T-helper 17 cell (primary cell): ENCODE data around the gene GRID1. TPM values are rescaled to one million over a fixed set of nuclear protein-coding genes. Genes with fewer than 3 reads are reported as not detected.
"Not testable (repeated sequence)": the region's sequence is repeated elsewhere in the genome, so short reads cannot be mapped to it uniquely, and the experiment has no call there.

Experiments
- ATAC-seq: fragments of 150-1000 bp; cut with Tn5 transposase; 2 replicates; pipeline ENCODE4 v1.10.0; 2021; ENCODE audit warnings: mild to moderate bottlenecking, moderate library complexity
- DNase-seq, 3 donors: peaks; one replicate each; pipeline versions ENCODE4 v3.0.0 to v3.0.0-alpha.2; 2020 to 2021
- H3K9me3 ChIP-seq: one replicate; pipeline ENCODE4 v1.7.0; 2013; ENCODE audit warnings: low read length, mild to moderate bottlenecking; ENCODE audit not compliant: control insufficient read depth, poor library complexity, severe bottlenecking
- H3K27ac Mint-ChIP-seq: one replicate; pipeline ENCODE4 v1.8.0; 2022; ENCODE audit warnings: mild to moderate bottlenecking, moderate library complexity, mixed read lengths
- H3K27me3 Mint-ChIP-seq: one replicate; pipeline ENCODE4 v1.8.0; 2022; ENCODE audit warnings: mixed read lengths
- H3K36me3 Mint-ChIP-seq: one replicate; pipeline ENCODE4 v1.8.0; 2022; ENCODE audit warnings: low read depth, mixed read lengths
- H3K4me1 Mint-ChIP-seq: one replicate; pipeline ENCODE4 v1.8.0; 2022; ENCODE audit warnings: mild to moderate bottlenecking, mixed read lengths
- H3K4me3 Mint-ChIP-seq: one replicate; pipeline ENCODE4 v1.8.0; 2022; ENCODE audit warnings: mild to moderate bottlenecking, moderate library complexity, mixed read lengths
- total RNA-seq, 4 donors: library from RNA in 2 of 4; stranded (reverse) in 2 of 4; gene quantifications; one replicate each; pipeline ENCODE4 v1.2.3 and lab custom pipeline; 2022 to 2026

GRID1 gene
- total RNA-seq, 2 donors from 2014 or later, result not detected

DNA sequence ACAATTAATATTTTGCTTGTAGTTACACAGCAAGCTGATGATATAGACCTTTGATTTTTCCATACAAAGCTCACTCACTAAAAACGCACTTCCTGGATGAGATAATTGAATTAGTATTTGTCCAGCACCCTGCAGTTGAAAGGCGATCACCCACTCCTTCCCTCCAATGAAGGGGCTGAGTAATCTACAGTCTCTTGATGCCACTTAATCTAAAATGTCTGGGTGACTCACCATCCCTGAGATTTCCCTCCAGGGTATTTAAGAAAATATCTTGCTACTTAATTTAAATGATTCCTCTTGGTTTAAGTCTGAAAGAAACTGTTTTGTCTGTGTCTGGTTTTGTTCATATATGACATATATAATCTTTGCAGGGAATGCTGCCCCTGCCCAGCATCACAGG is 515.3 kb downstream of the GRID1 start:
- Mint-ChIP-seq H3K4me1 (no peaks in the 10 kb centered on the region), H3K4me3 (no peak overlapping the region), H3K36me3 (no peaks in the 10 kb centered on the region), H3K27me3 (no peaks in the 10 kb centered on the region), H3K27ac (no peak overlapping the region)
- H3K9me3 ChIP-seq, result no peaks in the 10 kb centered on the region
- DNase-seq (no peak), ATAC-seq (no peak)

DNA sequence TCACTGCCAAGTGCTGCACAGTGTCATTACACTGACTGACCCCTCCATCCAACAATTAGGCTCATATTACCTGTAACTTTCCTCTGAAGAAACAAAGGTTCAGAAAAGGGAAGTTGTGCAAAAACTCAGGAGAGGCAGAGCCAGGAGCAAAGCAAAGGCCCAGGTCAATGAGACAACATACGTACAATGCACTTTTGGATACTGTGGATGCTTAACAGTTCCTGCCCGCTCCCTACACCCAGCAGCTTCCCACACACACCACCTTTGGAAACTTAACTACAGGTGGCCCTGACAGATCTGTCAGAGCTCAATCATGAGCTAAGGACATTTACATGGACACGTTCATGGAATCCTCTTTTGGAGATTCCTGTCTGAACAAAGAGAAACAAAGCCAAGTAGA is 515.9 kb downstream of the GRID1 start:
- ATAC-seq (no peak), DNase-seq (no peak)
- no peaks in the 10 kb centered on the region for H3K36me3 Mint-ChIP-seq
- H3K4me1 Mint-ChIP-seq, result no peaks in the 10 kb centered on the region
- H3K27me3 Mint-ChIP-seq, result no peaks in the 10 kb centered on the region
- H3K27ac Mint-ChIP-seq, result no peak overlapping the region
- no peak overlapping the region for H3K4me3 Mint-ChIP-seq
- H3K9me3 ChIP-seq, result no peaks in the 10 kb centered on the region

GRCh38 chr10:85849315-85849714 is 517.3 kb downstream of the GRID1 start:
- no peaks in the 10 kb centered on the region for H3K27me3 Mint-ChIP-seq
- H3K27ac Mint-ChIP-seq, result no peak overlapping the region
- H3K4me3 Mint-ChIP-seq, result no peak overlapping the region
- H3K36me3 Mint-ChIP-seq, result no peaks in the 10 kb centered on the region
- DNase-seq (no peak), ATAC-seq (no peak)
- no peaks in the 10 kb centered on the region for H3K9me3 ChIP-seq
- no peaks in the 10 kb centered on the region for H3K4me1 Mint-ChIP-seq

- Mint-ChIP-seq H3K27me3 (no peaks in the 10 kb centered on the region), H3K4me1 (no peaks in the 10 kb centered on the region), H3K27ac (no peak overlapping the region), H3K36me3 (no peaks in the 10 kb centered on the region), H3K4me3 (no peak overlapping the region)
- DNase-seq (no peak), ATAC-seq (no peak)
- no peaks in the 10 kb centered on the region for H3K9me3 ChIP-seq
Measured at GRCh38 chr10:85848756-85849155, 517.8 kb downstream of the GRID1 start.

DNA sequence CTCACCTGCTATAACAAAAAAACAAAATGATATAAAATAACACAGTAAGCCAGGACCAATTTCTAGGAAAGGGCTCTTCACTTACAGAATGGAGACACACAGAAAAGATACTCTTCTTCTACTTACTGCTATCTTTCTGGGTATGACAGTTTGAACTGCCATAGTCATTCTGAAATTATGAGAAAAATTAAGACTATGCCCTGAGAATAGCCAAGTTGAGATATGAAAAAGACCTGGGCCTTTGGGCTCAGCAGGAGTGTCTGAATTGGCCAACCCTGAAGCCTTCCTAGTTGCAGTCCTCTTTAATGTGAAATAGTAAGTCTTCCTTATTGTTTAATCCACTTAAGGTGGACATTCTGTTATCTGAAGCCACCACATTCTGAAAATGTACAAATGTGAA is 519.5 kb downstream of the GRID1 start:
- DNase-seq, result no peak
- Mint-ChIP-seq H3K36me3 (no peaks in the 10 kb centered on the region), H3K4me1 (no peaks in the 10 kb centered on the region), H3K27ac (no peak overlapping the region), H3K4me3 (no peak overlapping the region), H3K27me3 (no peaks in the 10 kb centered on the region)
- no peaks in the 10 kb centered on the region for H3K9me3 ChIP-seq
- no peak for ATAC-seq

- not testable (repeated sequence) for H3K4me1 Mint-ChIP-seq, H3K4me3 Mint-ChIP-seq, ATAC-seq, H3K27ac Mint-ChIP-seq, H3K27me3 Mint-ChIP-seq, H3K9me3 ChIP-seq, H3K36me3 Mint-ChIP-seq, DNase-seq
Measured at GRCh38 chr10:85838660-85839059, 527.9 kb downstream of the GRID1 start.

DNA sequence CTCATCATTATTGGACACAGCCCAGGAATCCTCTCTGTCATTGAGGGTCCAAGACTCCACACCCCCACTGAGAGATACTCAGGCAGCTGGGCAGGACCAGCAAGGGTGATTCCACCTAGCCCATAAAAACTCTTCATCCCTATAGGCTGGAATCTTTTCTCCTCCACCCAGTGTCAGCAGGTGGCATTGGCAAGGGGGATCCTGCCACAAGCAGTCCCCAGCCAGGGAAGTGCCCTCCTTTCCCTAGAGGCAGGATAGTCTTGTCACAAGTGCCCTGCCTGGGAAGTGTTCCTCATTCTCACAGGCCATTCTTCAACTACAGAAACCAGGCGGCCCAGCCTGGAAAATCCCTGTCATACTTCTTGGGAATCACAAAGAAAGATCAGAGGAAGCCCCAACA is 533.6 kb downstream of the GRID1 start:
- Mint-ChIP-seq H3K27ac (no peak overlapping the region), H3K4me3 (no peak overlapping the region), H3K27me3 (peaks cover 11% of the 10 kb centered on the region), H3K36me3 (no peaks in the 10 kb centered on the region), H3K4me1 (no peaks in the 10 kb centered on the region)
- H3K9me3 ChIP-seq, result no peaks in the 10 kb centered on the region
- no peak for DNase-seq
- ATAC-seq, result no peak

DNA sequence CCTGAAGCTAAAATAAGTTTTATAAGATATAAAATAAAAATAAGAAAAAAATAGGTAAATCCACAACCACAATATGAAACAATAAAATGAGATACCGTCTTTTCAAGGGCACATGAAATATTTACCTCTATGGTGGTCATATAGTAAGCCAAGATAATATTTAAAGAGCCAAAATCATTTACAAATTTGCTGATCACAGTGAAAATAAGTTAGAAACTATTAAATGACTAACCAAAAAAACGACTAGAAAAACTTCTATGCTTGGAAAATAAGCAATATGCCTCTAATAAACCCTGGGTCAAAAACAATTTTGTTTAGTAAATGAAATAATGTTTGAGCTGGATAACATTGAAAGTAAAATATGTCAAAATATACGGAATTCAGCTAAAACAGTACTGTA is 535.2 kb downstream of the GRID1 start:
- Mint-ChIP-seq H3K27ac (no peak overlapping the region), H3K36me3 (peaks cover 3% of the 10 kb centered on the region), H3K4me1 (no peaks in the 10 kb centered on the region), H3K27me3 (peaks cover 19% of the 10 kb centered on the region), H3K4me3 (no peak overlapping the region)
- no peak for ATAC-seq
- no peak for DNase-seq
- H3K9me3 ChIP-seq, result no peaks in the 10 kb centered on the region

- H3K4me3 Mint-ChIP-seq, result no peak overlapping the region
- no peaks in the 10 kb centered on the region for H3K9me3 ChIP-seq
- H3K27me3 Mint-ChIP-seq, result peaks cover 19% of the 10 kb centered on the region
- DNase-seq (no peak), ATAC-seq (no peak)
- H3K36me3 Mint-ChIP-seq, result peaks cover 3% of the 10 kb centered on the region
- no peak overlapping the region for H3K27ac Mint-ChIP-seq
- H3K4me1 Mint-ChIP-seq, result no peaks in the 10 kb centered on the region
Measured at GRCh38 chr10:85826377-85826776, 540.2 kb downstream of the GRID1 start.

GRCh38 chr10:85811405-85811804 is 555.2 kb downstream of the GRID1 start:
- Mint-ChIP-seq H3K4me1 (no peaks in the 10 kb centered on the region), H3K4me3 (no peak overlapping the region), H3K36me3 (no peaks in the 10 kb centered on the region), H3K27ac (no peak overlapping the region), H3K27me3 (no peaks in the 10 kb centered on the region)
- ATAC-seq, result no peak
- DNase-seq, result no peak
- H3K9me3 ChIP-seq, result peaks cover 9% of the 10 kb centered on the region

DNA sequence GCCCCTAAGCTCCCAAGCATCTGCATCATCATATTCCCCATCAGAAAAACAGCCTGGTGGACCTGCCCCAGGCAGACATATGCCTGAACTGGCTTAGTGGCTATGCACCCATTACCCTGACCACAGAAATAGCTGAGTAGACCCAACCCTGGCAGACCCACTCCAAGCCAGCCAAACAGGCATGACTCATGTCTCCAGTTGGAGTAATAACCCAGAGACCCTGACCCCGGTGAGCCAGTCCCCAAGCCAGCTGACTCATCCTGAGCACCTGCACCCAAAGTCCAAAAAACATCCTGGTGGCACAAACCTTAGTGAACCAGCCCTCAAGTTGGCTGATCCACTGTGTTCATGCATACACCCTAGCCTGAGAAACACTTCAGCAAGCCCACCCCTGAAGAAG is 555.9 kb downstream of the GRID1 start:
- no peak for ATAC-seq
- no peak overlapping the region for H3K27ac Mint-ChIP-seq
- DNase-seq, result no peak
- peaks cover 9% of the 10 kb centered on the region for H3K9me3 ChIP-seq
- H3K4me3 Mint-ChIP-seq, result no peak overlapping the region
- H3K27me3 Mint-ChIP-seq, result no peaks in the 10 kb centered on the region
- H3K36me3 Mint-ChIP-seq, result no peaks in the 10 kb centered on the region
- H3K4me1 Mint-ChIP-seq, result no peaks in the 10 kb centered on the region

- H3K4me3 Mint-ChIP-seq, result peak overlapping the region; percentile 47
- H3K4me1 Mint-ChIP-seq, result peaks cover 5% of the 10 kb centered on the region
- no peak for DNase-seq
- H3K36me3 Mint-ChIP-seq, result peaks cover 3% of the 10 kb centered on the region
- peaks cover 3% of the 10 kb centered on the region for H3K9me3 ChIP-seq
- H3K27me3 Mint-ChIP-seq, result peaks cover 28% of the 10 kb centered on the region
- no peak overlapping the region for H3K27ac Mint-ChIP-seq
- no peak for ATAC-seq
Measured at GRCh38 chr10:85795460-85795859, 571.1 kb downstream of the GRID1 start.

GRCh38 chr10:85794553-85794952 is 572.0 kb downstream of the GRID1 start:
- Mint-ChIP-seq H3K4me3 (no peak overlapping the region), H3K4me1 (peaks cover 5% of the 10 kb centered on the region), H3K36me3 (peaks cover 3% of the 10 kb centered on the region), H3K27me3 (peaks cover 32% of the 10 kb centered on the region), H3K27ac (no peak overlapping the region)
- H3K9me3 ChIP-seq, result peaks cover 3% of the 10 kb centered on the region
- ATAC-seq (no peak), DNase-seq (no peak)

GRCh38 chr10:85792533-85792858 is 574.1 kb downstream of the GRID1 start:
- Mint-ChIP-seq H3K27ac (no peak overlapping the region), H3K27me3 (peaks cover 32% of the 10 kb centered on the region), H3K4me1 (peaks cover 5% of the 10 kb centered on the region), H3K4me3 (no peak overlapping the region), H3K36me3 (peaks cover 3% of the 10 kb centered on the region)
- no peak for ATAC-seq
- no peak for DNase-seq
- no peaks in the 10 kb centered on the region for H3K9me3 ChIP-seq
